GM12892 (cell line): ENCODE data around the gene DCLK1.

ENCODE experiments used
- DNase-seq: peaks from one replicate; pipeline ENCODE4 v3.0.0; 2011; ENCODE audit not compliant: insufficient read length
- FAIRE-seq: peaks from 2 replicates; lab custom pipeline; 2011; peaks lifted over from hg19 to GRCh38; lab: Jason Lieb, UNC
- POLR2A ChIP-seq: IDR thresholded peaks from 2 replicates; pipeline ENCODE4 v1.6.1; 2011; ENCODE audit warnings: low read depth, low read length, control low read depth
- POLR2AphosphoS5 ChIP-seq: IDR thresholded peaks from 2 replicates; pipeline ENCODE4 v1.6.1; 2011; ENCODE audit warnings: low read depth, low read length, control low read depth
- TAF1 ChIP-seq: IDR thresholded peaks from 2 replicates; pipeline ENCODE4 v1.6.1; 2011; ENCODE audit warnings: low read depth, mild to moderate bottlenecking, control low read depth, low read length, borderline replicate concordance

DCLK1 gene

DNA sequence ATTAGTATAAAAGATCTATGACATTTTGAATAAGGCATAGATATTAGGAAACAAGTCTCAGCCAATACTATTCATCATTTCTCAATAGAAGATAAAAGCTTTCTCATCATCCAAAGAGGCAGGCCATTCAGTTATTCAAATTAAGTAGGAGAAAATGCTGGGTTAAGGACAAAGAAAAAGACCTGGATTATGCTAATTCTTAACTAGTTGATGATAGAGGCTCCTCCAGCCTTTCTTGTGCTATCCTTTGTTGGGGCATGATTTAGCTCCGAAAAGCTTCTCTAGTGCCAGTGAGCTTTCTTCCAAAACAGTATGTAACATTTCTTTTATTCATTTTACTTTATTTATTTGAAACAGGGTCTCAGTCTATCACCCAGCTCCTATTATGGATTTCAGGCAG lies 223.0 kb downstream of the DCLK1 start:
- no peak for FAIRE-seq
- no peak for DNase-seq
- TF ChIP-seq POLR2A (no peak), TAF1 (no peak), POLR2AphosphoS5 (no peak)

DNA sequence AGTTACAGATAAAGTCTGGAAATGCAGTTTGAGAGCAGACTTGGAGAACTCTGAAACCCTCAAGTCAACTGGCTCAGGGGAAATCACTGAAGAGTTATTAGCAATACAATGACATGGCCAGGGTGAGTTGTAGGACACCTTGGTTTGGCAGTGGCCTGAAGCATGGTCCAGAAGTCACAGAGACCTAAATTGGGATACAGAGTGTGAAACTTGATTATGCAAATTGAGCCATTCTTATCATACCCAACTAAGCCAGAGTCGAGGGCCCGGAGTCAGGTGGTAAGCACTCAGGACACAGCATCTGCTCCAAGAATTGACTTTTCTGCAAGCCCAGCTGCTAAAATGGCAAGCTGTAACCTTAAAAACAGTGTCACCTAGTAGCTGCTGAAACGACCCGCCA lies 224.5 kb downstream of the DCLK1 start:
- FAIRE-seq (no peak), DNase-seq (no peak)
- TF ChIP-seq TAF1 (no peak), POLR2A (no peak), POLR2AphosphoS5 (no peak)

DNA sequence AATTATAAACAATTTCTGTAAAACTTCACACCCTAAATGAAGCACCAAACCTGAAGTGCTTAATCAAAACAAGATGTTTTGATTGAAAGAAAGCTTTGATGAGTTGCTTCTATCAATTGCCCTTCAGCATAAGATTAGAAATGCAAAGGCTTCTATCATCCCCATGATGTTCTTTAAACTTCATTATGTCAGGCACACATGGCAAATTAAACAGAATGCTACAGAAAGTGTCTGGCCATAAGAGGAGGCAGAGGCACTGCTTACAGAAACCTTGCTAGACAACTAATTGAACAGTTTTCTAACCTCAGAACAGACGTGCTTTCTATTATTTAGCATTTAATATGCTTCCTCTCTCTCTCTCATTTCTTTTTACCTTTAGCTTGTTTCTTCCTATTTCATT lies 228.1 kb downstream of the DCLK1 start:
- no peak for TF ChIP-seq POLR2A
- no peak for TF ChIP-seq TAF1
- no peak for TF ChIP-seq POLR2AphosphoS5
- FAIRE-seq (no peak), DNase-seq (no peak)

DNA sequence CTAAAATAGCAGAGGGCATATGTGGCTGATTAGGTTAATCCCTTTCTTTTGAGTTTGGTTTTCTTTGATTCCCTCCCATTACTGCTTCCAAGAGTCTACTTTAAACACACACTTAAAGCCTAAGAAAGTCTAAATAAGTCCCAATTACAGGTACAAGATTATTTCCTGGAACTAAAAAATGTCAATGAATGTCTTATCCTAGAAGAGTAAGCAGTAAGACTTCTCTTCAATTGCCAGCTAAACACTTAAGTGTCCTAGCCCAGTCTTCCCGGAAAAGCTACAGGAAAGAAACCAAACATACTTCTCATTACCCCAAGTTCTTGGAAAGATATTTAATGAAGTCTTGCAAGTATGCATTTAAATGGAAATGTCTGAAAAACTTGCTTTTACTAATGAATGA lies 233.1 kb downstream of the DCLK1 start:
- TF ChIP-seq POLR2AphosphoS5 (no peak), POLR2A (no peak), TAF1 (no peak)

DNA sequence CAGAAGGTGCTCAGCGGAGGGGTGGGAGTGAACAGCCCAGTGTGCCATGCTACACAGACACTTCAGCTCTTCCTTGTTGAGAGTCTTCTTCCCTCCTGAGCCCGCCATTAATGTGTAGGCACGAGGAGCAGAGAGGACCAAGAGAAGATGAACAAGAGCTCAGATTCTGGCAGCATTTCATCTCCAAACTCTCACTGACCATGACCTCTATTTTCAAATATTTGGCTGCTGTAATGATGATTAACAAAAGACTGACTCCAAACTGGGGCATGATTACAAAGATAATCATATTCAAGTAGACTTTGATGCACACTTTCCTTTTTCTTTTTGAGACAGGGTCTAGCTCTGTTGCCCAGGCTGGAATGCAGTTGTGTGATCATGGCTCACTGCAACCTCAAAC lies 236.5 kb downstream of the DCLK1 start:
- no peak for FAIRE-seq
- no peak for DNase-seq
- TF ChIP-seq POLR2A: no peak
- no peak for TF ChIP-seq TAF1
- no peak for TF ChIP-seq POLR2AphosphoS5

More for the DNA sequence above, 233.1 kb downstream of the DCLK1 start:
- DNase-seq (no peak), FAIRE-seq (no peak)

DNA sequence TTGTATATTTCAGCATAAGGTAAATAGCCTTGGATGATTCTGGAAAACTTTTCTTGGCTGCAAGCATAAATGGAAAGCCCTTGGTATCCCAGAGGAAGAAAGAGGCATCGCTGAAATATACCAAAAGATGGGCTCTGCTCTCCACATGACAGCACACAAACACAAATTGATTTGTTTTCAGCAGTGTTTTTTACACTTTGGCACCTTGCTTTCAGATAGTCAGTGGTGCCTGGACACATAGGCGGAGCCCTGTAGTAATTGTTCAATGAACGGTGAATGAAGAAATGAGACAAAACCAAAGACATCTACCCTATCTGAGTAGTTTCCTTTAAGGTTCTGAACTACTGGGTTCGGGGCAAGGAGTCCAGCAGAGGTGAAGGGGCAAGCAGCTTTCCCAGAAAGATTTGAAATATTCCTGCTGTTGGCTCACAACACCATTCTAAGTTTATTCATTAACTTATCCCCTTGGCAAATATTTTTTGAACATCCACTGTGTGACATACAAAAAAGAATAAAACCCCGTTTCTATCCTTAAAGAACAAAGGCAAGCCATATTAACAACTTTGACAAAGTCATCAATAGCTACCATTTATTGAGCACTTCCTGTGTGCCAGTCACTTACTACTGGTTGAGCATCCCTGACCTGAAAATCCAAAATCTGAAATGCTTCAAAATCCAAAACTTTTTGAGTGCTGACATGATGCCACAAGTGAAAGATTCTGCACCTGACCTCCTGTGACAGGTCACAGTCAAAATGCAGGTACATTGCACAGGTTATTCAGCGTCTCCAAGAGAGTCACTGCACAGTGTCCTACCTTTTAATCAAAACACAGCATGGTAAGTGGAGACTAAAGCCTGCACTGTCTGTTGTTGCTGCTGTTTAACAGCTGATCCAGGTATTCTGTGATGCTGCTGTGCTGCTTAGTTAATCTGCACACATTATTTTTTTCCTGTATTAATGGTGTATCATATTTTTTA lies 238.1 kb downstream of the DCLK1 start:
- no peak for TF ChIP-seq TAF1
- TF ChIP-seq POLR2AphosphoS5: no peak
- no peak for TF ChIP-seq POLR2A
- DNase-seq (no peak), FAIRE-seq (no peak)

DNA sequence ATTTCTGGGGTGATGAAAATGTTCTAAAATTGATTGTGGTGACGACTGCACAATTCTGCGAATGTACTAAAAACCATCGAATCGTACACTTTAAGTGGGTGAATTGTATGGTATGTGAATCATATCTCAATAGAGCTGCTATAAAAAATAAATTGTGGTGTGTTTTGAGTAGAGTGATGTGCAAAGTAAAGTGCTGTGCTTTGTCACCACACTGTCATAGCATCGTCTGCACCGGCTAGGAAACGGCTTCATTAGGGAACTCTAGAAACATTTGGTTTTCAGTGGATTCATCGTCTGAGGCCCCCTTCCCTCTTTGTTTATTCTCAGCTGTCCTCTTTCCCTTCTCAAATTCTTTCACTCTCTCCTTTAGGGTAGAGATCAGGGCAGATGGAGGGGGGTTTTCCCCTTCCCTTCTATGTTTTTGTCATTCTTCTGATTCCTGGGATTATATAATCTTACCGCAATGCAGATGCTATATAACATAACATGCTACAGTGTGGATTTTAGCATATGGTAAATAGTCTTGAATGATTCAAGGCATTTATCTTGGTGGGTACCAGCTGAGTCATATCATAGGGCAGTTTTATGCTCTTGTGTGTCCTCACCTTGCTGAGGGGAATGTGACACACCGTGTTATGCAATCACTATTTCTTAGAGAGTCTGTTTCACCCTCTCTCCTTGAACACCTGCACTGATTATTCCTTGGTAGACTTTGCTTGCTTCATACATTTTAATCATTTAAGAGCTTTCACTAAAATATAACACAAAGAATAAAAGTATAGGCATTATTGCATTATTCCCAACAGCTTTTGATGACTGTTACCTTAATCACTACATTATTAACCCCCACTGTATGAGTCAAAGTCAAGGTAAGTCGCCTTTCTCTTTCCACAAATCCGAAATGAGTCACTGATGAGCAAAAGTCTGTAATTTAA lies 239.4 kb downstream of the DCLK1 start:
- FAIRE-seq: no peak
- TF ChIP-seq TAF1 (no peak), POLR2A (no peak), POLR2AphosphoS5 (no peak)
- DNase-seq: no peak

DNA sequence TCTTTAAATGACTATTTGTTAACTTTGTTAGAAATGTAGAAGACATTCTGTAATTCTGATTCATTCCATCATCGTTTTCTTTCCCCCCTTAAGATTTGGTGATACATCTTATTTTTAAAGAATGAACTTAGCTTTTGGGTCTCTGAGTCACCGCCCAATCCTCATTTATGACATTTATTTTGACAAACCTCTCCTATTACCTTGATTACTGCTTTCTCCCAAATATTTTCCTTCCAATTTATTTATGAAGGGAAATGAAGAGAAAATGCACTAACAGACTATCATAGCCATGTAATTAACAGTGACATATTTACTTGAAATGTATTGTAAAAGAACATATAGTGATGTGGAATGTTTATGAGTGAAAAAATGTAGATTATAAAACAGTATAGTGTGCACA lies 241.6 kb downstream of the DCLK1 start:
- DNase-seq (no peak), FAIRE-seq (no peak)
- TF ChIP-seq POLR2AphosphoS5 (no peak), POLR2A (no peak), TAF1 (no peak)

DNA sequence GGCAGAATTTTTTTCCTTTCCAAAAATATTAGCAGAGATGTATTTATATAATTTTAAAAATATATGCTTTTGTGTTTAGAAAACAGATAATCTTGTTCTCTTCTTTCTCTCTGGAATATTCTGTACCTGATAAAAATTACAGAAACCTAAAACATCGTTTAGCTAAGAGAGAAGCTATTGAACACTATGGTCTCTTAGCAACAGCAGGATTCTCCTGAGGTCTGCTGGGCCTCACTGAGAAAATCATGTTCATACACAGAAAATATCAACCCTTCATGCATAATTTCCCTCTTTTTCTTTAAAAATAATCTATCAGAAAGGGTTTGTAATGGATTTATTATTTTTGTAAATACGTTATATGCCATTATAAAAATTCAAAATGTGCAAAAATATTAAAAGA lies 242.2 kb downstream of the DCLK1 start:
- FAIRE-seq (no peak), DNase-seq (no peak)
- TF ChIP-seq TAF1 (no peak), POLR2AphosphoS5 (no peak), POLR2A (no peak)

DNA sequence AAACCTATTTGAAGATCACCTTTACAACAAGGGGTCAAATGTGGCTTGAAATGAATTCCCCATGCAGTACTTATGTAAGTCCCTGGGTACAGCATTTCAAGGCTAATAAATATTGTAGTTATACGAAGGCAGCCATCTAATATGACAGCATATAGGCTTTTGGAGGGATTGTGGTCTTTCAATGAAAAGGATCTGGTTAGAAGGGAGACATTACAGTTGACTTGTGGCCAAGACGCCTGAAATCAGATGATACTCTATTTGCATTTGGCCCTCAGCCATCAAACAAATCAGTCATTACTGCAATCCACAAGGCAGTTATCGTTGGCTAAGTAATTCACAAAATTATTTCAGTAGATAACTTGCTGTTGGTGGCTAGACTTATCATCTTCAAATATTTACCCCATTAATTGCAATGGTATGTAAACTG lies 242.7 kb downstream of the DCLK1 start:
- no peak for DNase-seq
- TF ChIP-seq TAF1 (no peak), POLR2A (no peak), POLR2AphosphoS5 (no peak)
- no peak for FAIRE-seq

DNA sequence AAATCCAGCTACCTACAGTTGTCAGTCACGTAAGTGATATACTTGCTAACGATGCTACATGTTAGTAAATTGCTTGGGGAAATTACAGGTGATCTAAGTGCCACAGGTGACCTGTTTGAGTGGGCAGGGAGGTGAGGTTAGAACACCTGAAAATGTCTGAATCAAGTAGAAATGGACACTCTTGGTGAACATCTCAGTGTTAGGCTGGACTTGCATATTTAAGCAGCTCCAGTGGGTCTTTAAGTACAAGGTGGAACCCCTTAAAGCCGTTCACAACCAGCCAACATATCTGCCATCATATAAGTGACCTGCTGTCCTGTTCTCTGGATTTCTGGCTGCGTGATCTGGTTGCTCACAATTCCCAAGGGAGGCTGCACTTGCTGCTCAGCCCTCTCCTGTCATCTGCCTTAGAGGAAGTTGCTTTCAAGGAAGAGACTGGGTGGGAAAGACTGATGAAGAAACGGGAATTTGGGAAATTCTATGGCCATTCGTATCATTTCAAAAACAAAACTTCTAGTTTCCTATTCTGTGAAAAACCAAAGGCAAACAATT lies 244.0 kb downstream of the DCLK1 start:
- no peak for DNase-seq
- TF ChIP-seq POLR2A (no peak), POLR2AphosphoS5 (no peak), TAF1 (no peak)
- no peak for FAIRE-seq
